Measurements from ENCODE around the gene LGALS7B.

DNA sequence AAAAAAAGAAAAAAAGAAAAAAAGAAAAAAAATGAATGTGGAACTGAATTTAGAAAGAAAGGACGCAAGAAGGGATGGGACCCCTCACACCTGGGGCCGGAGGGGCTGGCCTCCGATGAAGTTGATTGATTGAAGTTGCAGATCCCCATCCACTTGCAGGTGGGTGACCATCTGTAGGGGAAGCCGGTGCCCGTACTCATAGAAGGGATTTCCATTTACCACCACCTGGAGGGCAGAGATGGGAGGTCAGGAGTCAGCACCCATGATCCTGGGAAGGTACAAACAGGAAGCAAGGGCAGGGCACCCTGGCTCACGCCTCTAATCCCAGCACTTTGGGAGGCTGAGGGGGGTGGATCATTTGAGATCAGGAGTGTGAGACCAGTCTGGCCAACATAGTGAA is 17.4 kb downstream of the LGALS7B start:
- no peak for TF ChIP-seq POLR2A (IDR thresholded peaks at IDR 0.05)
- TF ChIP-seq, protein P1, sequence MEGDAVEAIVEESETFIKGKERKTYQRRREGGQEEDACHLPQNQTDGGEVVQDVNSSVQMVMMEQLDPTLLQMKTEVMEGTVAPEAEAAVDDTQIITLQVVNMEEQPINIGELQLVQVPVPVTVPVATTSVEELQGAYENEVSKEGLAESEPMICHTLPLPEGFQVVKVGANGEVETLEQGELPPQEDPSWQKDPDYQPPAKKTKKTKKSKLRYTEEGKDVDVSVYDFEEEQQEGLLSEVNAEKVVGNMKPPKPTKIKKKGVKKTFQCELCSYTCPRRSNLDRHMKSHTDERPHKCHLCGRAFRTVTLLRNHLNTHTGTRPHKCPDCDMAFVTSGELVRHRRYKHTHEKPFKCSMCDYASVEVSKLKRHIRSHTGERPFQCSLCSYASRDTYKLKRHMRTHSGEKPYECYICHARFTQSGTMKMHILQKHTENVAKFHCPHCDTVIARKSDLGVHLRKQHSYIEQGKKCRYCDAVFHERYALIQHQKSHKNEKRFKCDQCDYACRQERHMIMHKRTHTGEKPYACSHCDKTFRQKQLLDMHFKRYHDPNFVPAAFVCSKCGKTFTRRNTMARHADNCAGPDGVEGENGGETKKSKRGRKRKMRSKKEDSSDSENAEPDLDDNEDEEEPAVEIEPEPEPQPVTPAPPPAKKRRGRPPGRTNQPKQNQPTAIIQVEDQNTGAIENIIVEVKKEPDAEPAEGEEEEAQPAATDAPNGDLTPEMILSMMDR (IDR thresholded peaks at IDR 0.05), result no peak
- TF ChIP-seq POLR2AphosphoS5 (IDR thresholded peaks at IDR 0.05), result no peak
- no peak for TF ChIP-seq EP300 (IDR thresholded peaks at IDR 0.05)
